ENCODE measurements around the gene PLAGL1. TPM values are rescaled to one million over a fixed set of nuclear protein-coding genes. Genes with fewer than 3 reads are reported as not detected.

PLAGL1 gene
- total and polyA plus RNA-seq, 2 of the 13 experiments (the other 11 are each of a cell fraction or from before 2014, with no cell fraction given): 0.60 to 2.3 TPM

- TF ChIP-seq HIC2 (CRISPR knock-in tag; IDR thresholded peaks at IDR 0.05; ENCODE audit: low read depth): peak; percentile 29; the same call in 1 of the 2 replicates
- no peak for TF ChIP-seq SNAPC5 (CRISPR knock-in tag; IDR thresholded peaks at IDR 0.05; ENCODE audit: borderline replicate concordance)
- TF ChIP-seq AHDC1 (CRISPR knock-in tag; IDR thresholded peaks at IDR 0.05; ENCODE audit: borderline replicate concordance): no peak
- no peak for TF ChIP-seq ZNF678 (CRISPR knock-in tag; IDR thresholded peaks at IDR 0.05)
- no peak for TF ChIP-seq JARID2 (CRISPR knock-in tag; IDR thresholded peaks at IDR 0.05; ENCODE audit: insufficient replicate concordance)
- TF ChIP-seq ZFX (CRISPR knock-in tag; IDR thresholded peaks at IDR 0.05; ENCODE audit: low read depth): no peak
- TF ChIP-seq RFX5 (IDR thresholded peaks at IDR 0.05; ENCODE audit: low read depth, low read length): no peak
- TF ChIP-seq ZNF230 (CRISPR knock-in tag; IDR thresholded peaks at IDR 0.05): no peak
- no peak for TF ChIP-seq SNAI1 (CRISPR knock-in tag; IDR thresholded peaks at IDR 0.05; ENCODE audit: borderline replicate concordance)
- no peak for TF ChIP-seq MXD1 (CRISPR knock-in tag; IDR thresholded peaks at IDR 0.05)
- no peak for TF ChIP-seq ZBTB2 (CRISPR knock-in tag; IDR thresholded peaks at IDR 0.05; ENCODE audit: low read depth)
- no peak for TF ChIP-seq HNRNPH1 (optimal IDR thresholded peaks at IDR 0.05; ENCODE audit: low read depth, low read length)
- TF ChIP-seq ZNF850 (CRISPR knock-in tag; conservative IDR thresholded peaks at IDR 0.05): no peak
- no peak for TF ChIP-seq MAFG (CRISPR knock-in tag; IDR thresholded peaks at IDR 0.05)
- TF ChIP-seq ZNF20 (CRISPR knock-in tag; IDR thresholded peaks at IDR 0.05): no peak
- TF ChIP-seq SIN3A (IDR thresholded peaks at IDR 0.05; ENCODE audit: borderline replicate concordance, low read depth, low read length): no peak
Observed at GRCh38 chr6:143941852-143942627, 66.0 kb downstream of the PLAGL1 start (continued).
